GM12878 (cell line): ENCODE results near the gene RGS6. TPM values are rescaled to one million over a fixed set of nuclear protein-coding genes. Genes with fewer than 3 reads are reported as not detected.

ENCODE experiments used
- BACH1 ChIP-seq: fragments of 450-650 bp; IDR thresholded peaks from 2 replicates; pipeline ENCODE4 v1.6.1; 2017; ENCODE audit warnings: mild to moderate bottlenecking, borderline replicate concordance
- BHLHE40 ChIP-seq, 2 experiments: fragments of 450-650 bp in 1 of 2; IDR thresholded peaks; 2 replicates each; pipeline ENCODE4 v1.6.1; 2011 to 2017; ENCODE audit warnings: low read depth in 2 of 2, borderline replicate concordance in 1 of 2, improper control_type of control experiment in 1 of 2, low read length in 1 of 2, mild to moderate bottlenecking in 1 of 2
- BMI1 ChIP-seq: fragments of 450-650 bp; IDR thresholded peaks from 2 replicates; pipeline ENCODE4 v1.6.1; 2016; ENCODE audit warnings: mild to moderate bottlenecking, moderate library complexity, borderline replicate concordance
- CBX5 ChIP-seq: sonication (generic); IDR thresholded peaks from 2 replicates; pipeline ENCODE4 v1.6.1; 2016; ENCODE audit warnings: low read depth, moderate library complexity, mild to moderate bottlenecking, inconsistent platforms
- CHD2 ChIP-seq: IDR thresholded peaks from 2 replicates; pipeline ENCODE4 v1.6.1; 2011; ENCODE audit warnings: low read depth, low read length, improper control_type of control experiment, borderline replicate concordance
- E2F8 ChIP-seq: fragments of 450-650 bp; IDR thresholded peaks from 2 replicates; pipeline ENCODE4 v1.6.1; 2018; ENCODE audit warnings: mild to moderate bottlenecking, low read depth, moderate library complexity; ENCODE audit not compliant: partially characterized antibody
- E4F1 ChIP-seq: fragments of 450-650 bp; IDR thresholded peaks from 2 replicates; pipeline ENCODE4 v1.6.1; 2018; ENCODE audit warnings: borderline replicate concordance, mild to moderate bottlenecking; ENCODE audit not compliant: partially characterized antibody
- ETV6 ChIP-seq, 2 experiments: fragments of 450-650 bp in 1 of 2; IDR thresholded peaks in 1 of 2; conservative IDR thresholded peaks in 1 of 2; 2 replicates each; pipeline ENCODE4 v1.6.1; 2014; ENCODE audit warnings: antibody characterized with exemption in 1 of 2, borderline replicate concordance in 1 of 2, low read depth in 1 of 2, mild to moderate bottlenecking in 1 of 2, moderate library complexity in 1 of 2
- HDGF ChIP-seq: fragments of 450-650 bp; IDR thresholded peaks from 2 replicates; pipeline ENCODE4 v1.6.1; 2016; ENCODE audit warnings: antibody characterized with exemption
- HSF1 ChIP-seq: fragments of 150-350 bp; IDR thresholded peaks from 2 replicates; pipeline ENCODE4 v1.6.1; 2014; ENCODE audit warnings: mild to moderate bottlenecking, low read depth, low read length
- MTA3 ChIP-seq: IDR thresholded peaks from 2 replicates; pipeline ENCODE4 v1.6.1; 2012; ENCODE audit warnings: low read length, inconsistent platforms, borderline replicate concordance
- MYC ChIP-seq: IDR thresholded peaks from 2 replicates; pipeline ENCODE4 v1.6.1; 2011; ENCODE audit warnings: mild to moderate bottlenecking, low read length, moderate library complexity, inconsistent platforms; ENCODE audit not compliant: insufficient read depth, insufficient replicate concordance, insufficient read length, severe bottlenecking
- NFXL1 ChIP-seq: fragments of 450-650 bp; IDR thresholded peaks from 2 replicates; pipeline ENCODE4 v1.6.1; 2017; ENCODE audit warnings: antibody characterized with exemption, mild to moderate bottlenecking, borderline replicate concordance
- NR2C2 ChIP-seq: IDR thresholded peaks from 2 replicates; pipeline ENCODE4 v1.6.1; 2011; ENCODE audit warnings: borderline replicate concordance, low read depth; ENCODE audit not compliant: control insufficient read depth, insufficient read length
- RUNX3 ChIP-seq: IDR thresholded peaks from 2 replicates; pipeline ENCODE4 v1.6.1; 2012; ENCODE audit warnings: low read length, inconsistent platforms
- SKIL ChIP-seq: fragments of 450-650 bp; IDR thresholded peaks from 2 replicates; pipeline ENCODE4 v1.6.1; 2017; ENCODE audit warnings: mild to moderate bottlenecking, low read depth, inconsistent platforms; ENCODE audit not compliant: poor library complexity, severe bottlenecking
- SPI1 ChIP-seq: IDR thresholded peaks from 2 replicates; pipeline ENCODE4 v1.6.1; 2011; ENCODE audit warnings: low read depth, mild to moderate bottlenecking, low read length, moderate library complexity, borderline replicate concordance; ENCODE audit not compliant: insufficient read depth
- ZNF384 ChIP-seq: IDR thresholded peaks from 2 replicates; pipeline ENCODE4 v1.6.1; 2012; ENCODE audit warnings: low read depth, mild to moderate bottlenecking, low read length, improper control_type of control experiment, borderline replicate concordance
- polyA plus RNA-seq, 11 experiments: library from polyadenylated mRNA; depleted of rRNA in 4 of 11; unstranded in 6 of 11; stranded (reverse) in 5 of 11; fragments of >200 nt; fragmentation: Nextera tagmentation in 4 of 11; fragmentation: Illumina TruSeq in 1 of 11; extraction: Ambion mirVana in 4 of 11; extraction: Trizol in 1 of 11; gene quantifications; 1 replicate in 1 of 11; 2 replicates in 10 of 11; pipeline versions ENCODE4 v1.2.1 to v1.2.3, GENCODE V29; 2011 to 2016; ENCODE audit warnings: inconsistent platforms in 2 of 11, missing spikeins in 2 of 11, low read depth in 1 of 11
- total RNA-seq, 4 experiments: library from RNA; depleted of rRNA in 3 of 4; stranded (reverse); fragments of >200 nt in 3 of 4; fragmentation: Illumina TruSeq in 1 of 4; extraction: Trizol in 1 of 4; gene quantifications; 2 replicates each; pipeline versions ENCODE4 v1.2.1 to v1.2.3, GENCODE V29; 2013 to 2021

RGS6 gene
- total and polyA plus RNA-seq, 10 of the 15 experiments (the other 5 are each of a cell fraction or from before 2014, with no cell fraction given) = 3.9 to 18.1 (median 12.4) TPM

GRCh38 chr14:72164420-72165228 lies 232.4 kb downstream of the RGS6 start (continued):
- TF ChIP-seq ZNF384 (no peak), BACH1 (peak; percentile 52; the same call in 1 of the 2 replicates), NFXL1 (no peak), CBX5 (no peak), BMI1 (peak; percentile 57; the same call in 1 of the 2 replicates), MTA3 (peak; percentile 82; the same call in 1 of the 2 replicates), ETV6 (conservative IDR thresholded peaks at IDR 0.05 in 1 of 2, IDR thresholded peaks at IDR 0.05 in 1 of 2; ENCODE audit: borderline replicate concordance in 1 of 2, low read depth in 1 of 2) (peak in 1 of 2 experiments; percentile 93; a peak in 2 of 4 replicates), E2F8 (no peak), MYC (no peak), HDGF (no peak), E4F1 (no peak), RUNX3 (peak; percentile 79), CHD2 (peak; percentile 32; the same call in 1 of the 2 replicates), SPI1 (peak; percentile 92), NR2C2 (no peak), BHLHE40 (IDR thresholded peaks at IDR 0.05; ENCODE audit: borderline replicate concordance in 1 of 2, low read depth in 2 of 2, low read length in 1 of 2) (peak in 1 of 2 experiments; percentile 34; a peak in 1 of 4 replicates), SKIL (peak; percentile 48), HSF1 (no peak)
